Measurements from ENCODE around the gene DCN. TPM values are rescaled to one million over a fixed set of nuclear protein-coding genes. Genes with fewer than 3 reads are reported as not detected.

Gene DCN
- polyA plus RNA-seq, 1 of the 3 experiments (the other 2 are of a cell fraction), result 5.5 TPM

GRCh38 chr12:91202390-91202789 is 19.8 kb upstream of the DCN start:
- no peak overlapping the region for H3K9ac ChIP-seq
- ChIA-PET POLR2A (no interaction called here), CTCF (interaction anchor here (1.1 kb wide), 1 partner anchor 16 kb away, joined by 3 read pairs; no protein-coding TSS in a partner anchor)
- H3K4me1 ChIP-seq (ENCODE audit: control insufficient read depth in 1 of 2, insufficient read depth in 2 of 2, low read depth in 1 of 2, low read length in 1 of 2), result no peaks in the 10 kb centered on the region; a peak in 1 of 4 replicates
- H3K36me3 ChIP-seq (replicated peaks in 1 of 2; ENCODE audit: control insufficient read depth in 1 of 2, insufficient read depth in 2 of 2, low read length in 1 of 2), result no peaks in the 10 kb centered on the region
- H3F3A ChIP-seq (replicated peaks; ENCODE audit: insufficient read depth), result no peaks in the 10 kb centered on the region
- H3K79me2 ChIP-seq (ENCODE audit: insufficient read depth), result no peaks in the 10 kb centered on the region
- no peak overlapping the region for H3K4me2 ChIP-seq
- H2AFZ ChIP-seq (ENCODE audit: low read depth), result no peak overlapping the region
- TF ChIP-seq RCOR1 (IDR thresholded peaks at IDR 0.05; ENCODE audit: low read length) (no peak), POLR2AphosphoS5 (IDR thresholded peaks at IDR 0.05; ENCODE audit: low read depth, low read length) (no peak), RFX5 (IDR thresholded peaks at IDR 0.05; ENCODE audit: low read length) (no peak), USF1 (IDR thresholded peaks at IDR 0.05; ENCODE audit: borderline replicate concordance, low read depth) (no peak), SMC3 (IDR thresholded peaks at IDR 0.05; ENCODE audit: low read depth, low read length) (no peak)
- no peak for DNase-seq
- H3K27ac ChIP-seq (ENCODE audit: low read depth in 2 of 2, low read length in 1 of 2), result no peak overlapping the region
- H3K4me3 ChIP-seq (ENCODE audit: low read depth in 2 of 2, low read length in 1 of 2), result no peak overlapping the region
- H3K27me3 ChIP-seq (ENCODE audit: insufficient read depth), result no peaks in the 10 kb centered on the region
- no peaks in the 10 kb centered on the region for H4K20me1 ChIP-seq (ENCODE audit: insufficient read depth)
- no peaks in the 10 kb centered on the region for H3K9me2 ChIP-seq
- WGBS (ENCODE audit: low lambda C conversion rate), result 65% methylated on average over 1 of the region's 1 CpG
- no peaks in the 10 kb centered on the region for H3K9me3 ChIP-seq

- ChIA-PET CTCF (no interaction called here), POLR2A (no interaction called here)
- no peaks in the 10 kb centered on the region for H3K9me2 ChIP-seq
- H3K4me3 ChIP-seq (ENCODE audit: low read depth in 2 of 2, low read length in 1 of 2), result no peak overlapping the region
- no peak overlapping the region for H3K27ac ChIP-seq (ENCODE audit: low read depth in 2 of 2, low read length in 1 of 2)
- no peak overlapping the region for H3K9ac ChIP-seq
- H3K9me3 ChIP-seq, result peaks cover 6% of the 10 kb centered on the region
- DNase-seq, result no peak
- H3K4me1 ChIP-seq (ENCODE audit: control insufficient read depth in 1 of 2, insufficient read depth in 2 of 2, low read depth in 1 of 2, low read length in 1 of 2), result no peaks in the 10 kb centered on the region
- TF ChIP-seq RAD21 (IDR thresholded peaks at IDR 0.05; ENCODE audit: low read length) (no peak), CTCF (IDR thresholded peaks at IDR 0.05) (no peak), TCF12 (IDR thresholded peaks at IDR 0.05) (no peak), FOXM1 (IDR thresholded peaks at IDR 0.05; ENCODE audit: low read depth) (no peak), TEAD4 (IDR thresholded peaks at IDR 0.05; ENCODE audit: borderline replicate concordance, insufficient read depth) (no peak), ZBTB33 (IDR thresholded peaks at IDR 0.05; ENCODE audit: borderline replicate concordance, low read depth) (no peak), FOSL2 (IDR thresholded peaks at IDR 0.05; ENCODE audit: borderline replicate concordance, low read depth) (no peak), JUND (IDR thresholded peaks at IDR 0.05) (no peak), FOXJ3 (CRISPR knock-in tag; IDR thresholded peaks at IDR 0.05) (no peak), PBX3 (IDR thresholded peaks at IDR 0.05) (no peak), RCOR1 (IDR thresholded peaks at IDR 0.05; ENCODE audit: low read length) (no peak), EZH2phosphoT487 (IDR thresholded peaks at IDR 0.05; ENCODE audit: borderline replicate concordance, low read depth) (no peak), YY1 (IDR thresholded peaks at IDR 0.05; ENCODE audit: low read depth) (no peak), NRF1 (IDR thresholded peaks at IDR 0.05; ENCODE audit: low read depth, low read length) (no peak), RFX5 (IDR thresholded peaks at IDR 0.05; ENCODE audit: low read length) (no peak), GATA2 (CRISPR knock-in tag; IDR thresholded peaks at IDR 0.05) (no peak), NFIC (IDR thresholded peaks at IDR 0.05; ENCODE audit: borderline replicate concordance) (no peak), IRF3 (IDR thresholded peaks at IDR 0.05; ENCODE audit: low read depth, low read length) (no peak), ELF1 (IDR thresholded peaks at IDR 0.05) (no peak), POLR2AphosphoS5 (IDR thresholded peaks at IDR 0.05; ENCODE audit: low read depth, low read length) (no peak)
- no peak overlapping the region for H2AFZ ChIP-seq (ENCODE audit: low read depth)
- no peak overlapping the region for H3K4me2 ChIP-seq
- peaks cover 0 to 3% of the 10 kb centered on the region in 2 experiments for H3K36me3 ChIP-seq (replicated peaks in 1 of 2; ENCODE audit: control insufficient read depth in 1 of 2, insufficient read depth in 2 of 2, low read length in 1 of 2)
- H3K27me3 ChIP-seq (ENCODE audit: insufficient read depth), result no peaks in the 10 kb centered on the region
- H3F3A ChIP-seq (replicated peaks; ENCODE audit: insufficient read depth), result no peaks in the 10 kb centered on the region
- 75% methylated on average over 1 of the region's 1 CpG for whole genome bisulfite sequencing (ENCODE audit: low lambda C conversion rate)
- H4K20me1 ChIP-seq (ENCODE audit: insufficient read depth), result no peaks in the 10 kb centered on the region
- H3K79me2 ChIP-seq (ENCODE audit: insufficient read depth), result no peaks in the 10 kb centered on the region
These were observed 13.8 kb upstream of the DCN start for GRCh38 chr12:91196436-91196835.
